ENCODE measurements around the gene SMIM41.
"Not testable (repeated sequence)": the region's sequence is repeated elsewhere in the genome, so short reads cannot be mapped to it uniquely, and the experiment has no call there.

Gene SMIM41

GRCh38 chr12:52085682-52086180 lies 6.2 kb downstream of the SMIM41 start:
- DNase-seq (ENCODE audit: low spot score), result no peak

- DNase-seq (ENCODE audit: low spot score), result no peak
Observed at GRCh38 chr12:52086366-52086765, 6.9 kb downstream of the SMIM41 start.

GRCh38 chr12:52086944-52087835 lies 7.7 kb downstream of the SMIM41 start:
- no peak for DNase-seq (ENCODE audit: low spot score)

GRCh38 chr12:52087961-52088820 lies 8.7 kb downstream of the SMIM41 start:
- DNase-seq (ENCODE audit: low spot score), result no peak

GRCh38 chr12:52089491-52089890 lies 10.0 kb downstream of the SMIM41 start:
- DNase-seq (ENCODE audit: low spot score), result no peak

GRCh38 chr12:52090291-52090690 lies 10.8 kb downstream of the SMIM41 start:
- no peak for DNase-seq (ENCODE audit: low spot score)

GRCh38 chr12:52091061-52091460 lies 11.6 kb downstream of the SMIM41 start:
- no peak for DNase-seq (ENCODE audit: low spot score)

- no peak for DNase-seq (ENCODE audit: low spot score)
Observed at GRCh38 chr12:52091869-52092268, 12.4 kb downstream of the SMIM41 start.

- DNase-seq (ENCODE audit: low spot score), result no peak
Observed at GRCh38 chr12:52093346-52093745, 13.8 kb downstream of the SMIM41 start.

GRCh38 chr12:52096332-52097044 lies 17.0 kb downstream of the SMIM41 start:
- no peak for DNase-seq (ENCODE audit: low spot score)

- DNase-seq (ENCODE audit: low spot score), result no peak
Observed at GRCh38 chr12:52097045-52097666, 17.7 kb downstream of the SMIM41 start.

- DNase-seq (ENCODE audit: low spot score), result not testable (repeated sequence)
Observed at GRCh38 chr12:52104431-52105089, 25.1 kb downstream of the SMIM41 start.

GRCh38 chr12:52116222-52117125 lies 37.0 kb downstream of the SMIM41 start:
- not testable (repeated sequence) for DNase-seq (ENCODE audit: low spot score)

GRCh38 chr12:52117806-52118475 lies 38.4 kb downstream of the SMIM41 start:
- DNase-seq (ENCODE audit: low spot score), result not testable (repeated sequence)

- no peak for DNase-seq (ENCODE audit: low spot score)
Observed at GRCh38 chr12:52119398-52120254, 40.1 kb downstream of the SMIM41 start.

- DNase-seq (ENCODE audit: low spot score), result no peak
Observed at GRCh38 chr12:52120951-52121823, 41.7 kb downstream of the SMIM41 start.

- DNase-seq (ENCODE audit: low spot score), result peak; percentile 72
Observed at GRCh38 chr12:52121824-52122539, 42.5 kb downstream of the SMIM41 start.

All from hepatic stellate cell (primary cell).